Naive thymus-derived CD4-positive, alpha-beta T cell (primary cell): ENCODE results near the gene COX17. TPM values are rescaled to one million over a fixed set of nuclear protein-coding genes. Genes with fewer than 3 reads are reported as not detected.

Experiments used
- ATAC-seq: fragments of 150-1000 bp; cut with Tn5 transposase; 2 replicates; pipeline ENCODE4 v1.10.0; 2021; ENCODE audit warnings: mild to moderate bottlenecking, moderate library complexity
- CTCF ChIA-PET: fragments of 350-600 bp; sonication (Branson Sonifier 250); formaldehyde crosslinking; loops from one replicate; lab custom pipeline; 2021; ENCODE audit warnings: antibody characterized with exemption; lab: Charles Lee
- POLR2A ChIA-PET: fragments of 350-600 bp; sonication (Branson Sonifier 250); formaldehyde crosslinking; loops from one replicate; lab custom pipeline; 2021; ENCODE audit warnings: antibody characterized with exemption, inconsistent platforms; lab: Charles Lee
- DNase-seq, 9 donors: peaks; one replicate each; pipeline versions ENCODE4 v3.0.0 to v3.0.0-alpha.2; 2020 to 2022; ENCODE audit warnings: mixed read lengths in 1 of 9
- H3K27ac ChIP-seq: one replicate; pipeline ENCODE4 v1.7.0; 2013; ENCODE audit warnings: mild to moderate bottlenecking, low read depth, low read length, moderate library complexity
- H3K27me3 ChIP-seq, 2 donors: one replicate each; pipeline ENCODE4 v1.7.0; 2013; ENCODE audit warnings: low read length in 2 of 2, mild to moderate bottlenecking in 2 of 2, moderate library complexity in 2 of 2; ENCODE audit not compliant: control insufficient read depth in 2 of 2, insufficient read depth in 2 of 2
- H3K36me3 ChIP-seq, 3 experiments: 1 replicate in 2 of 3; 2 replicates in 1 of 3; pipeline ENCODE4 v1.7.0; 2013; ENCODE audit warnings: low read length in 3 of 3, mild to moderate bottlenecking in 3 of 3, moderate library complexity in 1 of 3; ENCODE audit not compliant: insufficient read depth in 3 of 3, control insufficient read depth in 2 of 3
- H3K4me1 ChIP-seq, 2 donors: one replicate each; pipeline ENCODE4 v1.7.0; 2013; ENCODE audit warnings: low read length in 2 of 2, mild to moderate bottlenecking in 2 of 2, moderate library complexity in 1 of 2; ENCODE audit not compliant: control insufficient read depth in 2 of 2, insufficient read depth in 2 of 2
- H3K4me3 ChIP-seq: 2 replicates; pipeline ENCODE4 v1.7.0; 2013; ENCODE audit warnings: mild to moderate bottlenecking, low read length
- H3K9me3 ChIP-seq, 3 experiments: 1 replicate in 2 of 3; 2 replicates in 1 of 3; pipeline ENCODE4 v1.7.0; 2013; ENCODE audit warnings: low read length in 3 of 3; ENCODE audit not compliant: control insufficient read depth in 2 of 3
- H3K27ac Mint-ChIP-seq, 9 donors: one replicate each; pipeline ENCODE4 v1.8.0; 2020 to 2022; ENCODE audit warnings: mixed read lengths in 9 of 9, mild to moderate bottlenecking in 8 of 9, moderate library complexity in 5 of 9, inconsistent platforms in 2 of 9
- H3K27me3 Mint-ChIP-seq, 5 donors: one replicate each; pipeline ENCODE4 v1.8.0; 2021 to 2022; ENCODE audit warnings: mixed read lengths in 5 of 5, mild to moderate bottlenecking in 1 of 5
- H3K36me3 Mint-ChIP-seq, 5 donors: one replicate each; pipeline ENCODE4 v1.8.0; 2020 to 2022; ENCODE audit warnings: mixed read lengths in 5 of 5, mild to moderate bottlenecking in 3 of 5, inconsistent platforms in 1 of 5
- H3K4me1 Mint-ChIP-seq, 7 donors: one replicate each; pipeline ENCODE4 v1.8.0; 2020 to 2022; ENCODE audit warnings: mixed read lengths in 7 of 7, mild to moderate bottlenecking in 3 of 7, inconsistent platforms in 1 of 7
- H3K4me3 Mint-ChIP-seq, 10 donors: one replicate each; pipeline ENCODE4 v1.8.0; 2020 to 2022; ENCODE audit warnings: mild to moderate bottlenecking in 10 of 10, mixed read lengths in 10 of 10, moderate library complexity in 6 of 10, inconsistent platforms in 2 of 10
- H3K9me3 Mint-ChIP-seq, 11 donors: one replicate each; pipeline ENCODE4 v1.8.0; 2020 to 2022; ENCODE audit warnings: mixed read lengths in 11 of 11, mild to moderate bottlenecking in 4 of 11, inconsistent platforms in 1 of 11, moderate library complexity in 1 of 11
- intact Hi-C, 2 donors: fragments of 100-400 bp; cut with micrococcal nuclease; formaldehyde crosslinking; loops; one replicate each; pipeline ENCODE4 v1.15.1; 2023
- polyA plus RNA-seq, 2 donors: library from polyadenylated mRNA; unstranded; fragments of 300-500 nt; fragmentation: Illumina TruSeq; gene quantifications; one replicate each; pipeline ENCODE4 v1.2.3, GENCODE V29; 2021
- total RNA-seq, 6 experiments: library from RNA in 5 of 6; stranded (reverse) in 5 of 6; gene quantifications; 1 replicate in 5 of 6; 2 replicates in 1 of 6; pipeline ENCODE4 v1.2.3 and lab custom pipeline; 2021 to 2026

Gene COX17
- total and polyA plus RNA-seq, 7 experiments from 2014 or later: 25.6 to 60.8 (median 35.3) TPM

DNA sequence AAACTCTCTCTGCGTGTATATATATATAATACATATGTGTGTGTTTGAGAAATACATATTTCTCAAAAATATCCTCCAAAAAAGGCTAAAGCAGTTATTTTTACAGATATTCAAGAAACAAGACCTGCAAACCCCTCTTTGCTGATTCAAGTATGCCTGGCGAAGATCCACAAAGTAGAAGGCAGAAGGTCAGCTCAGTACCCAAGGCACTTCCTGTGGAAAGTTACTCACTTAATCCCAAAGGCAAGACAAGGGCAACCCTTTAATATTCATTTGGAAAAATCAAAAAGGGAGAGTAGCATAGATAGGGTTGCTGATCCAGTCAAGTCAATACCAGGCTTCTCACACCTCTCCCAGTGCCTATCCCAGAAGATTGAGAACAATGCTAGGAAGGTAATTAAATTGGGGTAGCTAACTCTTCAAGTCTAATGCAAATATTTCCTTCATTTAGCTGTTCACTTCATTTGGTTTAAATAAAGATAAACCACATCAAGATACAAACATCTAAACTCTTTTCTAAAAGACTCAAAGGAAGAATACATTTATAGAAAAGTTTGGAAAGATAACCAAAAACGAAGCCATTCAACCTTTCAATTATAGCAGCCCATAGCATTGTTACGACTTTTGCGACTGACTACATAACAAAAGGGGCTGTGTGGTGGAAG lies 7.2 kb downstream of the COX17 start:
- ChIA-PET CTCF (no interaction called here), POLR2A (no interaction called here)
- H3K4me3 Mint-ChIP-seq: no peak overlapping the region
- no peak overlapping the region for H3K27ac ChIP-seq
- no peak overlapping the region for H3K4me3 ChIP-seq
- H3K36me3 ChIP-seq: peaks cover 8 to 28% (median 10%) of the 10 kb centered on the region in 3 experiments
- peaks cover 0 to 36% (median 10%) of the 10 kb centered on the region in 5 donors for H3K36me3 Mint-ChIP-seq
- peak overlapping the region in 3 of 9 donors; percentile 26 to 52 (median 48) for H3K27ac Mint-ChIP-seq
- ATAC-seq (no peak), DNase-seq (no peak)
- H3K4me1 Mint-ChIP-seq: peaks cover 3 to 32% (median 21%) of the 10 kb centered on the region in 7 donors
- no peaks in the 10 kb centered on the region for H3K9me3 Mint-ChIP-seq
- intact Hi-C loops: loop anchor here in 1 of 2 donors (10.0 kb wide), 3 partner anchors 145 to 925 kb away; partner anchors contain the start of gene NDUFB4
- H3K9me3 ChIP-seq: no peaks in the 10 kb centered on the region
- H3K27me3 ChIP-seq: no peaks in the 10 kb centered on the region
- no peaks in the 10 kb centered on the region for H3K27me3 Mint-ChIP-seq
- peaks cover 0 to 1% of the 10 kb centered on the region in 2 donors for H3K4me1 ChIP-seq

DNA sequence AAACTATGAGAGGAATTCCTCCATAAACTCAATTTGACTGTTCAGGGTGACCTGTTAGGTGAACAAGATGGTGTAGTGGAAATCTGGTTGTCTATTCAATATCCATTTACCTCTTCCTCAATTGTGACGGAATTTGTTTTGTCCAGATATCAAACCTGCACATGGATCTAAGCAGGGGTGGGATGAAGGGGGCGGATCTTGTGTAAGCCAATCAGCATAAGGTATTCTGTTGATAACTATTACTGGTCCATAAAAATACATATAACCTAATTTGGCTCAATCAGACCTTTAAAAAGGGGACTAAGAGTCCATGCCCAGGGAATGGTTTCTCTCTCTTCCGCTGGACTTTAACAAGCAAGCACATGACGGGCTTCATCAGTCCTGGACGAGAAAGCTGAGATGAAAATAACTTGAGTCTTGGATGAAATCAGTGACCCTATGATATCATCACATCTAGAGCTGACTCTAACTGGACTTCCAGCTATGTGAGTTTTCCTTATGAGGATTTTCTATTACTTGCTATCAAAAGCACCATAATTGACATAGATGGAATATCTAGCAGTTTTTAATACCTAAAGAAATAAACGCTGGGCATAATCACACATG lies 11.1 kb downstream of the COX17 start:
- DNase-seq (no peak), ATAC-seq (no peak)
- Histone ChIP-seq H3K27ac (no peak overlapping the region), H3K36me3 (peaks cover 0 to 8% (median 4%) of the 10 kb centered on the region in 3 experiments), H3K9me3 (no peaks in the 10 kb centered on the region), H3K27me3 (no peaks in the 10 kb centered on the region), H3K4me1 (no peaks in the 10 kb centered on the region), H3K4me3 (no peak overlapping the region)
- peaks cover 2 to 14% (median 5%) of the 10 kb centered on the region in 7 donors for H3K4me1 Mint-ChIP-seq
- H3K9me3 Mint-ChIP-seq: no peaks in the 10 kb centered on the region
- H3K4me3 Mint-ChIP-seq: no peak overlapping the region
- H3K27ac Mint-ChIP-seq: peak overlapping the region in 1 of 9 donors; percentile 34
- intact Hi-C loops: no loop called here
- ChIA-PET CTCF (no interaction called here), POLR2A (interaction anchor here (0.8 kb wide), 1 partner anchor 11 kb away, joined by 4 read pairs; no protein-coding TSS in a partner anchor)
- H3K27me3 Mint-ChIP-seq: no peaks in the 10 kb centered on the region
- peaks cover 0 to 16% (median 4%) of the 10 kb centered on the region in 5 donors for H3K36me3 Mint-ChIP-seq

DNA sequence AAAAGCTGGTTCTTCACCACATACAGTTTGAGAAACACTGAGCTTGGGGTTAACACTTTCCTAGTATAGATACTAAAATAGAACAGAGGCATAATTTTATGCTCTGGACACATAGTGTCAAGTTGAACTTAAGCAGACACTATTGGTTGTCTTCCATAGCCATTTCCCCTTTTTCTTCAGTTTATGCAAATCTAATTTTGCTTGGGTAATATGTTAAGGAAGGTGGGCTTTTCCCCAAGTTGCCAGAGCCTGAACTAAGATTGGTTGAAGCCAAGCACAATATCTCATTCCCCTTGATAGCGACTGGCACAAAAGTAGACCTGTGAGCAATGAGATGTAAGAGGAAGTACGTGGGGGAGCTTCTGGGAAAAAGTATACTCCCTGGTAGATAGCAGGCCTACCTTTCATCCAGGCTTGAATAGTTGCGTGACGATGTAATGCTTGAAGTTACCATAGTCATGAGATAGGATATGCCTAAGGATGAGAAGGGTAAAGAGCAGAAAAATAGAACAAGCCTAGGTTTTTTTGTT lies 12.3 kb downstream of the COX17 start:
- H3K9me3 ChIP-seq: no peaks in the 10 kb centered on the region
- H3K36me3 Mint-ChIP-seq: peaks cover 0 to 14% (median under 1%) of the 10 kb centered on the region in 5 donors
- peaks cover 0 to 4% (median under 1%) of the 10 kb centered on the region in 3 experiments for H3K36me3 ChIP-seq
- no peaks in the 10 kb centered on the region for H3K27me3 ChIP-seq
- H3K9me3 Mint-ChIP-seq: no peaks in the 10 kb centered on the region
- H3K27ac Mint-ChIP-seq: peak overlapping the region in 3 of 9 donors; percentile 21 to 46 (median 42)
- H3K4me3 Mint-ChIP-seq: no peak overlapping the region
- ATAC-seq: peak; percentile 24
- H3K27ac ChIP-seq: no peak overlapping the region
- H3K27me3 Mint-ChIP-seq: no peaks in the 10 kb centered on the region
- peaks cover 0 to 9% (median 5%) of the 10 kb centered on the region in 7 donors for H3K4me1 Mint-ChIP-seq
- POLR2A ChIA-PET: no interaction called here
- CTCF ChIA-PET: interaction anchor here (0.6 kb wide), 1 partner anchor 9 kb away, joined by 4 read pairs; no protein-coding TSS in a partner anchor
- H3K4me1 ChIP-seq: no peaks in the 10 kb centered on the region
- H3K4me3 ChIP-seq: no peak overlapping the region
- DNase-seq: no peak
- intact Hi-C loops: no loop called here

DNA sequence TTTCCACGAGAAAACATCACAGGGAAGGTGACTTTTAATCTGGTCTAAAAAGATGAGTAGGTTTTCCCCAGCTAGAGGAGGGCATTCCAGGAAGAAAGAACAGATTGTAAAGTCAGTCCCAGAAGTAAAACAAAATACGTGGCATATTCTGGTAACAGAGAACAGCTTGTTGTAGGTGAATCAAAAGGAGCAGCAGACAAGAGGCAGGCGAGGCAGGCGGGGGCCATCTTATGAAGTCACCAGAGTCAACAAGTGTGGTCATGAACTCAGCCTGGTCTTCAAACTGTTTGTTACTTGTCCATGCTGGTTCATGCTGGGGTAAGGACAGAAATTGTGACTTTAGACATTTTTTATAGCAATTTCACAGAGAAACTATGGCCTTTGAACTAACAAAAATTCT lies 12.8 kb downstream of the COX17 start:
- H3K9me3 ChIP-seq: no peaks in the 10 kb centered on the region
- peaks cover 0 to 5% (median 0%) of the 10 kb centered on the region in 3 experiments for H3K36me3 ChIP-seq
- no peak overlapping the region for H3K27ac ChIP-seq
- H3K9me3 Mint-ChIP-seq: no peaks in the 10 kb centered on the region
- ChIA-PET POLR2A (interaction anchor here (0.7 to 0.9 kb wide), 2 partner anchors 13 to 744 kb away, joined by 3 read pairs; partner anchors contain the start of gene COX17), CTCF (interaction anchor here (0.6 kb wide), 1 partner anchor 10 kb away, joined by 4 read pairs; no protein-coding TSS in a partner anchor)
- no peak overlapping the region for H3K4me3 Mint-ChIP-seq
- no peaks in the 10 kb centered on the region for H3K27me3 Mint-ChIP-seq
- ATAC-seq: no peak
- intact Hi-C loops: no loop called here
- H3K27me3 ChIP-seq: no peaks in the 10 kb centered on the region
- peaks cover 0 to 8% (median 5%) of the 10 kb centered on the region in 7 donors for H3K4me1 Mint-ChIP-seq
- H3K36me3 Mint-ChIP-seq: peaks cover 0 to 15% (median 6%) of the 10 kb centered on the region in 5 donors
- H3K4me3 ChIP-seq: no peak overlapping the region
- H3K27ac Mint-ChIP-seq: peak overlapping the region in 1 of 9 donors; percentile 42
- DNase-seq: no peak
- no peaks in the 10 kb centered on the region for H3K4me1 ChIP-seq

DNA sequence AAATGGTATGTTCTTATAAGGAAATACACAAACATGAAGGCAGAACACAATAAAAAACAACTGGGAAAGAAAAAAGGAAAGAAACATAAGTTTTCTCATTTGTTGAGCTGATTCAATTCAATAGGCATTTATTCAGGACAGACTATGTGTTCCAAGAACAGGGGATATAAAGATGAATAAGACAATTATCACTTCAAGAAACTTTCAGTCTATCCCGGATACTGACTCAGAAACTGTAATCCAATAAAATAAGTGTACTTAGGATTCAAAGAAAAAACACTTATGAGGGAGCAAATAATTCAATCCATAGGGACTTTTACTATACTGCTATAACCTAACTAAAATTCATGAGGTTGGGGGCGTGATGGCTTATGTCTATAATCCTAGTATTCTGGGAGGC lies 13.3 kb downstream of the COX17 start:
- ChIA-PET CTCF (no interaction called here), POLR2A (interaction anchor here (0.7 to 0.9 kb wide), 2 partner anchors 14 to 744 kb away, joined by 3 read pairs; partner anchors contain the start of gene COX17)
- no peak overlapping the region for H3K4me3 Mint-ChIP-seq
- no peak for DNase-seq
- peaks cover 0 to 16% (median 8%) of the 10 kb centered on the region in 5 donors for H3K36me3 Mint-ChIP-seq
- Histone ChIP-seq H3K27ac (no peak overlapping the region), H3K4me3 (no peak overlapping the region), H3K4me1 (no peaks in the 10 kb centered on the region), H3K36me3 (peaks cover 0 to 7% (median 0%) of the 10 kb centered on the region in 3 experiments), H3K27me3 (no peaks in the 10 kb centered on the region), H3K9me3 (no peaks in the 10 kb centered on the region)
- intact Hi-C loops: no loop called here
- peak overlapping the region in 3 of 9 donors; percentile 9 to 23 (median 19) for H3K27ac Mint-ChIP-seq
- H3K4me1 Mint-ChIP-seq: peaks cover 0 to 8% (median 5%) of the 10 kb centered on the region in 7 donors
- H3K9me3 Mint-ChIP-seq: no peaks in the 10 kb centered on the region
- H3K27me3 Mint-ChIP-seq: no peaks in the 10 kb centered on the region
- no peak for ATAC-seq

DNA sequence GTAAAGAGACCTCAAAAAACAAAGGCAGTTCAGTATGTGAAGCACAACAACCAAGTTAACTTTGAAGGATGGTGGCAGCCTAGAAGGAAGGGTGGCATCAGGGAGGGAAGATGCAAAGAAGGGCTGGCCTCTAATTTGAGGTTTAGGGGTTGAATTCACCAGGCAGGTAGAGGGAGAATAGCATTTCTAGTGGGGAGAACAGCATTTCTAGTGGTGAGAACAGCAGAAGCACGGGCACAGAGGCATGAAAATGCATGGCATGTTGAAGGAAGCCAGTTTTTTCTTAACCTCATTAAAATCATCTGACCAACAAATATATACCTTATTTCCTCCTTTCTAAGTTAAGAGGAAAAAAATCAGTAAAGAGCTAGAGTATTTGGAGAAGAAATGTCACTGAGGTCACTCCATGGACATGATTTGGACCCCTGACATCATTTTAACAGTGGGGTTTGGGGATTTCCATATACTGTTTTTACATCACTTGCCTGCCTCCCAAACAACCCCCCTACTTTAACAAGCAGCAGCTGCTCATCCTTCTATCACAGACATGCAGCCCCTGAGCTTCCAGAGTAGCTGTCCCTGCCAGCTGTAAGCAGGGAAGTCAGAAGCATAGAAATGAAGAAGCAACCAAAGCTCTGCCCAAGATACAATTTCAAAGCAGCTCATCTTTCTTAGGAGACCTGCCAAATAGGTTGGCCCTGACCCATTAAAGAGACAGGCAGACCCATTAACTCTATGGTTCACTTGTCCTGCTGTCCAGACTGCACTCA lies 14.4 kb downstream of the COX17 start:
- Histone ChIP-seq H3K4me3 (no peak overlapping the region), H3K9me3 (no peaks in the 10 kb centered on the region), H3K27ac (no peak overlapping the region), H3K36me3 (peaks cover 0 to 3% (median 0%) of the 10 kb centered on the region in 3 experiments), H3K4me1 (no peaks in the 10 kb centered on the region), H3K27me3 (no peaks in the 10 kb centered on the region)
- H3K27ac Mint-ChIP-seq: peak overlapping the region in 4 of 9 donors; percentile 17 to 68 (median 41)
- DNase-seq (no peak), ATAC-seq (no peak)
- no peaks in the 10 kb centered on the region for H3K27me3 Mint-ChIP-seq
- ChIA-PET POLR2A (interaction anchor here (0.6 kb wide), 1 partner anchor 308 kb away, joined by 3 read pairs; no protein-coding TSS in a partner anchor), CTCF (no interaction called here)
- no peaks in the 10 kb centered on the region for H3K9me3 Mint-ChIP-seq
- H3K4me3 Mint-ChIP-seq: no peak overlapping the region
- intact Hi-C loops: no loop called here
- H3K4me1 Mint-ChIP-seq: peaks cover 0 to 13% (median 5%) of the 10 kb centered on the region in 7 donors
- H3K36me3 Mint-ChIP-seq: peaks cover 0 to 18% (median 13%) of the 10 kb centered on the region in 5 donors
